Limb (tissue), 2 donors: ENCODE data around the gene MIF.

Source experiments
- DNase-seq, 2 donors: peaks; one replicate each; pipeline ENCODE4 v3.0.0-alpha.2; 2016; ENCODE audit errors: extremely low spot score in 2 of 2

Gene MIF

GRCh38 chr22:23875801-23876200 lies 18.4 kb upstream of the MIF start:
- no peak for DNase-seq

GRCh38 chr22:23877566-23877965 lies 16.6 kb upstream of the MIF start:
- no peak for DNase-seq

- no peak for DNase-seq
These were observed 16.0 kb upstream of the MIF start for GRCh38 chr22:23878219-23878618.

- no peak for DNase-seq
These were observed 11.8 kb upstream of the MIF start for GRCh38 chr22:23882370-23882769.

GRCh38 chr22:23883658-23884057 lies 10.5 kb upstream of the MIF start:
- no peak for DNase-seq

GRCh38 chr22:23884140-23884539 lies 10.0 kb upstream of the MIF start:
- no peak for DNase-seq

GRCh38 chr22:23888615-23889401 lies 5.4 kb upstream of the MIF start:
- DNase-seq, result no peak

- DNase-seq, result no peak
These were observed 4.6 kb upstream of the MIF start for GRCh38 chr22:23889620-23890019.

GRCh38 chr22:23891726-23892125 lies 2.5 kb upstream of the MIF start:
- no peak for DNase-seq

- no peak for DNase-seq
These were observed 2.1 kb upstream of the MIF start for GRCh38 chr22:23892130-23892529.

- no peak for DNase-seq
These were observed 1.5 kb upstream of the MIF start for GRCh38 chr22:23892706-23893105.

- DNase-seq, result no peak
These were observed 850 bp upstream of the MIF start for GRCh38 chr22:23893121-23893944.

GRCh38 chr22:23894710-23895598 lies 771 bp downstream of the MIF start:
- DNase-seq, result peak; percentile 48 to 84

- no peak for DNase-seq
These were observed 1.5 kb downstream of the MIF start for GRCh38 chr22:23895599-23896144.

GRCh38 chr22:23896166-23896522 lies 2.0 kb downstream of the MIF start:
- DNase-seq, result no peak

- no peak for DNase-seq
These were observed 2.5 kb downstream of the MIF start for GRCh38 chr22:23896523-23897186.

- DNase-seq, result no peak
These were observed 3.1 kb downstream of the MIF start for GRCh38 chr22:23897320-23897719.

GRCh38 chr22:23898006-23898974 lies 4.1 kb downstream of the MIF start:
- no peak for DNase-seq

GRCh38 chr22:23899042-23899745 lies 5.0 kb downstream of the MIF start:
- DNase-seq, result no peak
